Uterus (tissue), 2 donors: Measurements from ENCODE around the gene PPP4R4.
"Not testable (repeated sequence)": the region's sequence is repeated elsewhere in the genome, so short reads cannot be mapped to it uniquely, and the experiment has no call there.

ENCODE experiments used
- CTCF ChIP-seq, 4 experiments: fragments of 200-600 bp in 2 of 4; fragments of 450-650 bp in 2 of 4; sonication (generic) in 2 of 4; IDR thresholded peaks; one replicate each; pipeline ENCODE4 v1.5.1; 2016 to 2019; ENCODE audit warnings: antibody characterized with exemption in 4 of 4, mild to moderate bottlenecking in 2 of 4, moderate library complexity in 1 of 4
- POLR2A ChIP-seq, 2 donors: fragments of 450-650 bp; IDR thresholded peaks; one replicate each; pipeline ENCODE4 v1.6.1; 2016; ENCODE audit warnings: antibody characterized with exemption in 2 of 2, mild to moderate bottlenecking in 1 of 2, moderate library complexity in 1 of 2

- TF ChIP-seq CTCF, POLR2A (IDR thresholded peaks at IDR 0.05): not testable (repeated sequence)
Observed at GRCh38 chr14:94276898-94277561, 102.9 kb downstream of the PPP4R4 start.
